A549 treated with AZD9567 at 1 μM for 4 hours (cell line): Measurements from ENCODE around the gene ADGRF4. TPM values are rescaled to one million over a fixed set of nuclear protein-coding genes. Genes with fewer than 3 reads are reported as not detected.

Experiments used
- total RNA-seq: library from RNA; stranded (reverse); fragments of 200-300 nt; extraction: Qiagen RNA extraction; gene quantifications from 5 replicates; pipeline ENCODE4 v1.2.3, GENCODE V29; 2022; ENCODE audit not compliant: insufficient read depth

Gene ADGRF4
- total RNA-seq, result 8.0 to 10.5 TPM (median 9.2 TPM) in 5 replicates

GRCh38 chr6:47698342-47698787, at the start of gene ADGRF4:
TSS of gene ADGRF4 (plus strand) at chr6:47698580. CDS start at chr6:47707246, 8,666 bp downstream.

Other genes with a start within 250 kb of the ADGRF4 start
- gene CD2AP, start 220.8 kb upstream of the ADGRF4 start, total RNA-seq, result 10.2 to 16.4 TPM (median 15.6 TPM) in 5 replicates
- gene OPN5, start 83.5 kb downstream of the ADGRF4 start, total RNA-seq, result not detected in 5 replicates